A549 (cell line): Measurements from ENCODE around the gene RRP12.

Source experiments
- CBX2 ChIP-seq: fragments of 200-600 bp; sonication (generic); IDR thresholded peaks from 2 replicates; pipeline ENCODE4 v1.6.1; 2016; ENCODE audit warnings: low read depth, mild to moderate bottlenecking, borderline replicate concordance
- CHD2 ChIP-seq: fragments of 150-350 bp; IDR thresholded peaks from 2 replicates; pipeline ENCODE4 v1.6.1; 2014; ENCODE audit warnings: low read length; ENCODE audit not compliant: partially characterized antibody
- CTCF ChIP-seq: fragments of >200 bp; sonication (Bioruptor Twin); formaldehyde crosslinking; IDR thresholded peaks from 3 replicates; pipeline ENCODE4 v1.5.1; 2016
- MYC ChIP-seq: IDR thresholded peaks from 2 replicates; pipeline ENCODE4 v1.6.1; 2012; ENCODE audit warnings: mild to moderate bottlenecking, inconsistent platforms, low read length, improper control_type of control experiment, borderline replicate concordance
- POLR2A ChIP-seq: IDR thresholded peaks from 2 replicates; pipeline ENCODE4 v1.6.1; 2012; ENCODE audit warnings: mild to moderate bottlenecking, low read length
- RCOR1 ChIP-seq: fragments of 150-350 bp; IDR thresholded peaks from 2 replicates; pipeline ENCODE4 v1.6.1; 2014; ENCODE audit warnings: antibody characterized with exemption, low read length, low read depth
- REST ChIP-seq: fragments of 200-600 bp; sonication (generic); IDR thresholded peaks from 2 replicates; pipeline ENCODE4 v1.6.1; 2016; ENCODE audit warnings: antibody characterized with exemption, mild to moderate bottlenecking, moderate library complexity
- RFX5 ChIP-seq: fragments of 450-650 bp; IDR thresholded peaks from 2 replicates; pipeline ENCODE4 v1.7.1; 2014; ENCODE audit warnings: antibody characterized with exemption, mild to moderate bottlenecking, moderate library complexity

DNA sequence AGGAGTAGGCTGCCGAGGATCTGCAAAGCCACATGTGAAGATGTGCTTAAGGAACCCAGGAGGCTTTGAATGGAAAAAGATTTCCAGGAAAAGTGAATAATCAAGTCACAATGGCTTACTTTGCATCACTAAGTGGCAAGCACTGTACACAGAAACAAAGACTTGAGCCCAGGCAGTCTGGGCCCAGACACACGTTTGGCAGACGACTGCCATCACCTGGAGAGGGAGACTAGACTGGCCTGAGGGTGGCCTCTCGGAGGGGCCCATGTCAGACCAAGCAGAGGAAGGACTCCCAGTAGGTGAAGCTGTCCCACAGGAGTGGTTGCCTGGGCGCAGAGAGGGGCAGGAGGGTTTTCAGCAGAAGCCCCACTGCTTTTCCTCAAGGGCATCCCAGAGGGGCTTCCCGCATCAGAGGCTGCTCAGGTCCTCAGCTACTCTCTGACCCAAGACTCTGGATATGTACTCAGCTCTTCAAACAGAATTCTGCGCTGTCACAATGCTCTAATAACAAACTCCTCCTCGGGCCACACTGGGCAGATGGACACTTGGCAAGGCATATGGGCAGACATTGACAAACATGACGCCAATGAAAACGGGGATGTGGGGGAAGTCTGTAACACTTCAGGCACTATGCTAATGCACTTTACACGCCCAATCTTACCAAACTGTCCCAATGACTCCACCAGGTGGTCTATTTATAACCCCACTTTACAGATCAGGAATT is 38.7 kb downstream of the RRP12 start:
- TF ChIP-seq CTCF: no peak
- TF ChIP-seq CBX2: no peak
- TF ChIP-seq RCOR1: no peak
- no peak for TF ChIP-seq POLR2A
- no peak for TF ChIP-seq CHD2
- TF ChIP-seq REST: no peak
- no peak for TF ChIP-seq RFX5
- no peak for TF ChIP-seq MYC
